AG04450 (cell line): ENCODE measurements around the gene TMEM131L. TPM values are rescaled to one million over a fixed set of nuclear protein-coding genes. Genes with fewer than 3 reads are reported as not detected.
A peak's percentile ranks its signal among the peaks of the same experiment; 100 is the strongest.
"Not testable (repeated sequence)": the region's sequence is repeated elsewhere in the genome, so short reads cannot be mapped to it uniquely, and the experiment has no call there.

Source experiments
- CTCF ChIA-PET: fragments of 300-600, 350-600 bp; formaldehyde crosslinking; extraction: SDS; loops from one replicate; lab custom pipeline; 2022; ENCODE audit warnings: antibody characterized with exemption, inconsistent platforms; lab: Charles Lee
- POLR2A ChIA-PET: fragments of 350-600 bp; formaldehyde crosslinking; extraction: SDS; loops from one replicate; lab custom pipeline; 2021; ENCODE audit warnings: antibody characterized with exemption, inconsistent platforms; lab: Yijun Ruan, JAX
- DNase-seq: peaks from one replicate; pipeline ENCODE4 v3.0.0-alpha.2; 2011; ENCODE audit warnings: low read depth, low spot score
- H3K27ac ChIP-seq: one replicate; pipeline ENCODE4 v1.5.1; 2012; ENCODE audit warnings: low read depth, low read length, control low read depth
- H3K27me3 ChIP-seq: one replicate; pipeline ENCODE4 v1.6.0; 2012; ENCODE audit warnings: low read length; ENCODE audit not compliant: control insufficient read depth, insufficient read depth
- H3K4me3 ChIP-seq: 2 replicates; pipeline ENCODE4 v1.5.1; 2011; ENCODE audit warnings: mild to moderate bottlenecking, low read depth, low read length, control low read depth
- H3K9me3 ChIP-seq: 2 replicates; pipeline ENCODE4 v1.5.1; 2012; ENCODE audit warnings: low read length; ENCODE audit not compliant: control insufficient read depth, insufficient read depth
- CTCF ChIP-seq: IDR thresholded peaks from 2 replicates; pipeline ENCODE4 v1.5.1; 2011; ENCODE audit warnings: low read depth, low read length, control low read depth, inconsistent platforms
- polyA plus RNA-seq: library from polyadenylated mRNA; depleted of rRNA; stranded (reverse); fragments of >200 nt; gene quantifications from 2 replicates; pipeline ENCODE4 v1.2.3, GENCODE V29; 2011

The TMEM131L gene
- polyA plus RNA-seq, 1 experiment = 15.5 TPM

DNA sequence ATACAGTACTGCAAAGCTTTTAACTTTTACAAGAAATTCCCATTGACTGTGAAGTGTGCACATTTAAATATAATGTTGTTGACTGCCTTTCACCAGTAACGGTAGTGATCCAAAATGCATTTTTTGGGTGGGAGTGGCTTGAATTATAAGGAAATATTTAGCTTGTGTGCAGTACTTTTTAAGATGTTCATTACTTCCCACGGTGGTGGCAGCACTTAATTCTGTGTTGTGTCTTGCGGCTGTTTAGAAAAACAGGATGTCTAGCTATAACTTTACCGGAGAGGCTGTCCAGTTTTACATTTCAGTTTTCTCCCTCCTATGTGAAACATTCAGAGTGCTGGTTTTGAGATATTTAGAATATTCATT is 1.7 kb downstream of the TMEM131L start:
- no peaks in the 10 kb centered on the region for H3K27me3 ChIP-seq
- H3K4me3 ChIP-seq = peak overlapping the region; percentile 89
- CTCF ChIA-PET = interaction anchor here (0.6 to 1.3 kb wide), 5 partner anchors 15 to 165 kb away, joined by 3 to 11 read pairs (median 3); no protein-coding TSS in a partner anchor
- TF ChIP-seq CTCF = no peak
- H3K9me3 ChIP-seq = no peaks in the 10 kb centered on the region; the same call in 1 of the 2 replicates
- H3K27ac ChIP-seq = no peak overlapping the region
- POLR2A ChIA-PET = no interaction called here
- no peak for DNase-seq

- H3K9me3 ChIP-seq = no peaks in the 10 kb centered on the region; the same call in 1 of the 2 replicates
- CTCF ChIA-PET = interaction anchor here (0.6 to 1.0 kb wide), 2 partner anchors 15 to 20 kb away, joined by 3 read pairs; no protein-coding TSS in a partner anchor
- TF ChIP-seq CTCF = no peak
- POLR2A ChIA-PET = no interaction called here
- H3K27me3 ChIP-seq = no peaks in the 10 kb centered on the region
- no peak for DNase-seq
- peak overlapping the region; percentile 24 for H3K4me3 ChIP-seq
- H3K27ac ChIP-seq = no peak overlapping the region
Observed at GRCh38 chr4:153468587-153468986, 2.4 kb downstream of the TMEM131L start.

DNA sequence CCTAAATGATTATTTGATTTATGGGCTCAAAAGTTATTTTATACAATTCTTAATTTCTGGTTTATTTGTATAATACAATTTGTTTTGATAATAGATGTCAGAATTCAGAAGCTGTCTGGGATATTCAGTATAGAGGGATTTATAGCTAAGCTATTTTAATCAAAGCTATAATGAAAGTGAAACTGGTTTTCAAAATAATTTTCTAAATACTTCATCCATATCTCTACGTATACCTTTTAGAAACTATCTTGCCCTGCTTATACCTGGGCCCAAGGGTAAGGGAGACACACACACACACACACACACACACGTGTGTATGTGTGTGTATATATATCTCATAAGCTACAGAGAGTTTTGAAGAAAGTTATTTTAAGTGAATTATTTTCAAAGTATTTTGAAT is 2.9 kb downstream of the TMEM131L start:
- H3K9me3 ChIP-seq = no peaks in the 10 kb centered on the region; the same call in 1 of the 2 replicates
- TF ChIP-seq CTCF = no peak
- DNase-seq = no peak
- H3K27me3 ChIP-seq = no peaks in the 10 kb centered on the region
- peak overlapping the region; percentile 11; the same call in 1 of the 2 replicates for H3K4me3 ChIP-seq
- H3K27ac ChIP-seq = no peak overlapping the region
- ChIA-PET CTCF (interaction anchor here (1.5 kb wide), 1 partner anchor 105 kb away, joined by 6 read pairs; no protein-coding TSS in a partner anchor), POLR2A (no interaction called here)

DNA sequence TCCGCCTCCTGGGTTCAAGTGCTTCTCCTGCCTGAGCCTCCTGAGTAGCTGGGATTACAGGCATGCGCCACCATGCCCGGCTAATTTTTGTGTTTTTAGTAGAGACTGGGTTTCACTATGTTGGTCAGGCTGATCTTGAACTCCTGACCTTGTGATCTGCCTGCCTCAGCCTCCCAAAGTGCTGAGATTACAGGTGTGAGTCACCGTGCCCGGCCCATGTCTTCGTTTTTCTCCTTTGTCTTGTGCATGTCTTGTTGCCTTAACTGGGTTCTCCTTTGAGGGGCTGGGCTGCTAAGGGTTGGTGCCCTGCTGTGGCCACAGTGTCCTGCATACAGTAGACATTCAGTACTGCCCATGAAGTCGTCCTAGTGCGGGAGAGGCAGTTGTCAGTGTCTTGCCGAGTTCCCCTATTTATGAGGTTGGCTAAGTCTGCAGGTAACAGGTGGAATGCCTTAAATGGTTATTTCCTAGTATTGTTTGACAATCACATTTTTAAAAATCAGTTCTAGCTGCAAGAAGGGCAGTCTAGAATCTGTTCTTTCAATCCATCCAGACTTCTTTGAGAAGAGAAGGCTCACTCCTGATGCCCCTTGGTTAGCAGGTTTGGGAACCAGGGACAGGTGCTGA is 5.0 kb downstream of the TMEM131L start:
- CTCF ChIA-PET, H3K27me3 ChIP-seq, DNase-seq, H3K9me3 ChIP-seq, H3K4me3 ChIP-seq, POLR2A ChIA-PET, H3K27ac ChIP-seq: not testable (repeated sequence)

DNA sequence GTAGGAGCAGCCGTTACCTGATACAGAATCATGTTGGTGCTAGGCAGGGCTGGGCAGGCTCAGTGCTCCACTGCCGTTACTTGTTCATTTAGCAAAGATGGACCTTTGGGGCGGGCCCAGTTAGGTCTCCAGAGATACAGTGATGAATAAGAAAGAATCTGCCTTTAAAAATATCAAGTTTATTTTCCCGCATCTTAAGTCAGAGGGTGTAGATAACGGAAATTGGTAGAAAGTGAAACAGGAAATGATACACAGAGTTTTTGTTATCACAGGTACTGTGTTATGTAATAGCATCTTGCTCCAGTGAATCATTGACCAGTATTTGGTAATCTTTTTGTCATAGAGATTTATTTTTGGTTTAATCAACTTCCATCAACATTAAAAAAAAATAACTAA is 5.5 kb downstream of the TMEM131L start:
- TF ChIP-seq CTCF = no peak
- DNase-seq = no peak
- Histone ChIP-seq H3K9me3 (no peaks in the 10 kb centered on the region; the same call in 1 of the 2 replicates), H3K27ac (no peak overlapping the region), H3K27me3 (no peaks in the 10 kb centered on the region), H3K4me3 (no peak overlapping the region)
- ChIA-PET POLR2A (no interaction called here), CTCF (no interaction called here)
